Colonic mucosa (tissue), 4 donors: ENCODE results near the gene SUFU. TPM values are rescaled to one million over a fixed set of nuclear protein-coding genes. Genes with fewer than 3 reads are reported as not detected.
A peak's percentile ranks its signal among the peaks of the same experiment; 100 is the strongest.

Source experiments
- DNase-seq: peaks from one replicate; pipeline ENCODE4 v3.0.0-alpha.2; 2020
- H3K27ac ChIP-seq: fragments of 200-600 bp; one replicate; pipeline ENCODE4 v1.8.0; 2021
- H3K27me3 ChIP-seq: fragments of 200-600 bp; one replicate; pipeline ENCODE4 v1.8.0; 2021
- H3K36me3 ChIP-seq: fragments of 200-600 bp; one replicate; pipeline ENCODE4 v1.8.0; 2021
- H3K4me1 ChIP-seq: fragments of 200-600 bp; one replicate; pipeline ENCODE4 v1.8.0; 2021; ENCODE audit warnings: mild to moderate bottlenecking
- H3K4me3 ChIP-seq: fragments of 200-600 bp; one replicate; pipeline ENCODE4 v1.8.0; 2021
- H3K9ac ChIP-seq, 2 donors: one replicate each; pipeline ENCODE4 v1.7.0; 2013; ENCODE audit warnings: control low read depth in 2 of 2, low read depth in 2 of 2, low read length in 2 of 2
- H3K9me3 ChIP-seq: fragments of 200-600 bp; one replicate; pipeline ENCODE4 v1.8.0; 2021
- intact Hi-C: fragments of 100-400 bp; cut with DNase I; formaldehyde crosslinking; loops from one replicate; pipeline ENCODE4 v1.14.1; 2022
- total RNA-seq, 2 donors: library from RNA; stranded (reverse); fragmentation: NEBNext Ultra II Directional in 1 of 2; extraction: Animal tissue kit (Norgen Biotek cat#: 25700) in 1 of 2; gene quantifications; one replicate each; pipeline ENCODE4 v1.2.1, GENCODE V29; 2021
- TF ChIP-seq, protein P1 (sequence below): fragments of 200-600 bp; IDR thresholded peaks from one replicate; pipeline ENCODE4 v1.8.0; 2022; ENCODE audit warnings: antibody characterized with exemption, mild to moderate bottlenecking
- donor health status: healthy.
- donor health status: DM: no; HTN: no; CAD: no.
- donor health status: DM: no; HTN: no; CAD: no.

SUFU gene
- total RNA-seq, 2 donors from 2014 or later, result 7.6 to 8.6 TPM

DNA sequence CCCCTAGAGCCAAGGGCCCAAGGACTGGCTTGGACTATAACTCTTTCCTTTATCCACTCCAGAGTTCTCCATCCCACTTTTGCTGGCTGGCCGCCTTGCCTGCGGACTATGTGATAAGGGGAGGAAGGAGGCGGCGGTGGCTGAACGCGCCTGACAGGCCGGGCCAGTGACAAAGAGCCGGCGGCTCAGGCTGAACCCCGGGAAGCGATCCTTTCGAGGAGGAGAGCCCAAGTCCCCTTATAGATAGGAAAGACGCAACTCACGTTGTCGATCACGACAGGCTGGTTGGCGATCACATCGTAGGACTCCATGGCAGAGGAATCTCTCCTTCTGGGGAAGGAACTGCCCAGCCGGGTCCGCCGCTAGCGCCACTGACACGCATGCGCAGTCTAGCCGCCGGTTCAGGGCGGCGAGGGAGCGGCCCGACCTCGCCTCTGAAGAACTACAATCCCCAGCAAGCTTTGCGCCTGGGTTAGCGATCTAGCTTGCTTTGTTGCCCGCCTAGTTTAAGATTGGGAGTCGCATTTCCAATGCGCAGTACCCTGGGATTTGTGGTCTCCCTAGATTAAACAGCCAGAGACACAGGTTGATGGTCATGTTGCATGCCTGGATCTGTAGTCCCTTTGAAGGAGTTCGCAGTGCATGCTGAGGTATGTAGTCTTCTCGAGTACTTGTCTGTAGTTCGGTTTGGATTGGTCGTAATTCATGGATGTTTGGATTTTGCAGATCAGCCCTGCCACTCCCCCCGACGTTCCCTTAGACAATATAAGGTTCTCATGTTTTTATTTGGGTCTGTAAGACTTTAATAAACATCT is 1.2 kb upstream of the SUFU start, which contains the start of gene ACTR1A:
TSS of gene ACTR1A (minus strand) at position 376 of the 815 bp plus-strand sequence. CDS start at position 311, 65 bp downstream.
- Histone ChIP-seq H3K36me3 (no peaks in the 10 kb centered on the region), H3K9ac (peak within 1 kb of the TSS; percentile 88 to 95), H3K27ac (peak within 1 kb of the TSS; percentile 74), H3K4me1 (peaks cover 17% of the 10 kb centered on the region), H3K27me3 (no peaks in the 10 kb centered on the region), H3K4me3 (peak within 1 kb of the TSS; percentile 56), H3K9me3 (no peaks in the 10 kb centered on the region)
- intact Hi-C loops, result loop anchor here (10.0 kb wide), 1 partner anchor 202 kb away; no protein-coding TSS in a partner anchor
- peak; percentile 97 for DNase-seq
- TF ChIP-seq, protein P1, sequence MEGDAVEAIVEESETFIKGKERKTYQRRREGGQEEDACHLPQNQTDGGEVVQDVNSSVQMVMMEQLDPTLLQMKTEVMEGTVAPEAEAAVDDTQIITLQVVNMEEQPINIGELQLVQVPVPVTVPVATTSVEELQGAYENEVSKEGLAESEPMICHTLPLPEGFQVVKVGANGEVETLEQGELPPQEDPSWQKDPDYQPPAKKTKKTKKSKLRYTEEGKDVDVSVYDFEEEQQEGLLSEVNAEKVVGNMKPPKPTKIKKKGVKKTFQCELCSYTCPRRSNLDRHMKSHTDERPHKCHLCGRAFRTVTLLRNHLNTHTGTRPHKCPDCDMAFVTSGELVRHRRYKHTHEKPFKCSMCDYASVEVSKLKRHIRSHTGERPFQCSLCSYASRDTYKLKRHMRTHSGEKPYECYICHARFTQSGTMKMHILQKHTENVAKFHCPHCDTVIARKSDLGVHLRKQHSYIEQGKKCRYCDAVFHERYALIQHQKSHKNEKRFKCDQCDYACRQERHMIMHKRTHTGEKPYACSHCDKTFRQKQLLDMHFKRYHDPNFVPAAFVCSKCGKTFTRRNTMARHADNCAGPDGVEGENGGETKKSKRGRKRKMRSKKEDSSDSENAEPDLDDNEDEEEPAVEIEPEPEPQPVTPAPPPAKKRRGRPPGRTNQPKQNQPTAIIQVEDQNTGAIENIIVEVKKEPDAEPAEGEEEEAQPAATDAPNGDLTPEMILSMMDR, result no peak

DNA sequence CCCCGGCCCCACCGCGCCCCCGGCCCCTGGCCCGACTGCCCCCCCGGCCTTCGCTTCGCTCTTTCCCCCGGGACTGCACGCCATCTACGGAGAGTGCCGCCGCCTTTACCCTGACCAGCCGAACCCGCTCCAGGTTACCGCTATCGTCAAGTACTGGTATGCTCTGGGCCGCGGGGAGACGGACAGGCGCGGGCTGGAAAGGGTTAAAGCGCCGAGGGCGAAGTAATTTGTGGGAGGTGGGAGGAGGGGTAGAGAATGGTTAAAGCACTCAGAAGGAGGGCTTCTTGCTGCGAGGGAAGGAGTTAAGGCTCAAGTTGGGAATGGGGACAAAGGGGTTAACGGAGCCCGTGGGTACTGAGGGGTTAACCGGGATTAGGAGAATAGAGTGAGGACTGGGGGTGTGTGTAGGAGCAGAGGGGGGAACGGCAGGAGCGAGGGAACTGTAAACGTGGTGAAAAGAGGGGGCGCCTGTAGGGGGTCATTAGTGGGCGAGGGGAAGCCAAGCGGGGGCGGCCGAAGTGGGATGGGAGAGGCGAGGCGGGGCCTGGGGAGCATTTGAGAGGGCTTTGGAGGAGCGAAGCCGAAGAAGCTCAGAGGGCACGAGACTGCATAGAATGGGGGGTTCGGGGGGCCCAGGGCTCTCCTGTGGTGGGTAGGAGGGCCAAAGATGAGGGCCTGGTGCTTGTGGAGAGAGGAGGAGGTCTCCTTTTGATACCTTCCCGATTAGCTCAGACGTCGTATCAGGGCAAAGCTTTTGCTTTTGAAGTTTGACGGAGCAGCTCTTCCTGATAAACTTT is 605 bp downstream of the SUFU start:
- Histone ChIP-seq H3K27ac (peak overlapping the region; percentile 56), H3K4me1 (peaks cover 17% of the 10 kb centered on the region)
- intact Hi-C loops, result loop anchor here (2.0 to 10.0 kb wide), 2 partner anchors 78 to 200 kb away; no protein-coding TSS in a partner anchor

DNA sequence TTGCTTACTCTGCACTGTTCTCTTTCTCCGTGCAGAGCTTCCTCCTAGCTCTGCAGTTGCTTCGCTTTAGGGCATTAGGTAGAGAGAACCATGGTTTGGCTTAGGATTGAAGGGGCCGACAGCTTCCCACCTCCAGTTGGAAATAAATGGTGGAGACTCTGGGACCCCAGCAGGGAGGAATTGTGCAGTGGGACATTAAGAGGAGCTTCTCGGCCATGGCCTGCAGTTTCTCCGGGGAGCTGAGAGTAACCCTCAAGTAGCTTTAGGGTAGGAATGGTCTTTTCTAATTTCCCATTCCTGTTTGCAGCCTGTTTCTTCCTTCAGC is 1.2 kb downstream of the SUFU start:
- Histone ChIP-seq H3K9ac (peak overlapping the region; percentile 90 to 95), H3K4me1 (peaks cover 17% of the 10 kb centered on the region), H3K9me3 (no peaks in the 10 kb centered on the region), H3K27me3 (no peaks in the 10 kb centered on the region), H3K4me3 (peak overlapping the region; percentile 66), H3K27ac (peak overlapping the region; percentile 56), H3K36me3 (no peaks in the 10 kb centered on the region)
- TF ChIP-seq, protein P1, result no peak
- DNase-seq, result no peak
- intact Hi-C loops, result loop anchor here (2.0 to 10.0 kb wide), 2 partner anchors 78 to 200 kb away; no protein-coding TSS in a partner anchor

More for the DNA sequence above, 605 bp downstream of the SUFU start:
- Histone ChIP-seq H3K4me3 (peak overlapping the region; percentile 66), H3K9me3 (no peaks in the 10 kb centered on the region), H3K9ac (peak overlapping the region; percentile 90 to 95), H3K27me3 (no peaks in the 10 kb centered on the region), H3K36me3 (no peaks in the 10 kb centered on the region)
- TF ChIP-seq, protein P1, result no peak
- DNase-seq, result peak; percentile 47

DNA sequence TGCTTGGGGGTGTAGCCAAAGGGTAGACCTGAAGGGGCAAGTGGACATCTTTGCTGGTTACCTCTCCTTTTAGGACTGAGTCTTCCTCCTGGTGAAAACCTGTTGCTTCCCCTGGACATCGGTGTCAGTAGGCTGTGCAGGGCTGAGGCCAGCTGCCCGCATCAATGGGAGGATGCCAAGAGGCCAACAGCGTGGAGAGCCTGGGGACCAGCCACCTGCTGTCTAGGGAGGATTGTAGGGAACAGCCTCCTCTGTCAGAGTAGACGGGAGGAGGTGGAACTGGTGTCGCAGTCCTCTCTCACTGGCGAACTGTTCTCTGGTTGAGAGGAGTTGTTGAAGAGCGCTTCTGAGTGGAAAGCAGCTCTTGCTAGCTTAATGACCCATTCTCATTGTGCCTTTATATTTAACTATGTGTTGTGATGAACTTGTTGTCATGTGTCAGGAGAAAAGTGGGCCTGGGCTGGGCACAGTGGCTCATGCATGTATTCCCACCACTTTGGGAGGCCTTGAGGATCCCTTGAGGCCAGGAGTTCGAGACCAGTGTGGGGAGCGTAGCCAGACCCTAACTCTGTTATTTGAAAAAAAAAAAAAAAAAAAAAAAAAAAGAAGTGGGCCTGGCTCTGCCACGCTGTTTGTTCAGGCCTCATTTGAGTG is 1.8 kb downstream of the SUFU start:
- peaks cover 17% of the 10 kb centered on the region for H3K4me1 ChIP-seq
- H3K4me3 ChIP-seq, result no peak overlapping the region
- intact Hi-C loops, result loop anchor here (2.0 to 10.0 kb wide), 2 partner anchors 77 to 199 kb away; no protein-coding TSS in a partner anchor
- no peak overlapping the region for H3K27ac ChIP-seq
- H3K9ac ChIP-seq, result peak overlapping the region; percentile 90 to 95
- no peaks in the 10 kb centered on the region for H3K27me3 ChIP-seq
- TF ChIP-seq, protein P1, result no peak
- no peaks in the 10 kb centered on the region for H3K9me3 ChIP-seq
- DNase-seq, result no peak
- no peaks in the 10 kb centered on the region for H3K36me3 ChIP-seq

DNA sequence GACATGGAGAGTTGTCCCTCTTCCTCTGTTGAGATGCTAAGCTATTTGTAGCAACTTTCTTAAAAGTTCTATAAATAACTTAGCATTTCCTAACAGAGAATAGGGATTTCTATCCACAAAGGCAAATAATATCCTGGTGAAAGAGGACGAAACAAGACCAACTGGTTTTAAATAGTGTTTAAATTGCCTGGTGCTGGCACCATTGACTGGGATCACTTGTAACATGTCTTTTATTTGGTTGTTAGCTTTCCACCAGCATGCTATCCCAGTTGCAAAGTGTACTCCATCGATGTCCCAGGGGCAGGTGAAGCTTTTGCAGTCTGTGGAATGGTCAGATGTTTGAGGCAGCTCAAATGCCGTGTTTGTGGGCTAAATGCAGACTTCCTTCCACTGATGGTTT is 3.7 kb downstream of the SUFU start:
- Histone ChIP-seq H3K27ac (no peak overlapping the region), H3K4me1 (peaks cover 11% of the 10 kb centered on the region), H3K4me3 (no peak overlapping the region), H3K9me3 (no peaks in the 10 kb centered on the region), H3K9ac (no peak overlapping the region), H3K36me3 (no peaks in the 10 kb centered on the region), H3K27me3 (no peaks in the 10 kb centered on the region)
- TF ChIP-seq, protein P1, result no peak
- no peak for DNase-seq
- intact Hi-C loops, result loop anchor here (10.0 kb wide), 1 partner anchor 197 kb away; no protein-coding TSS in a partner anchor
